Lower leg skin (tissue), 3 donors: Measurements from ENCODE around the gene IQCH.

ENCODE experiments used
- POLR2A ChIP-seq, 2 donors: fragments of 450-650 bp; IDR thresholded peaks; one replicate each; pipeline ENCODE4 v1.6.1; 2016 to 2017; ENCODE audit warnings: antibody characterized with exemption in 2 of 2, mild to moderate bottlenecking in 1 of 2, moderate library complexity in 1 of 2
- TF ChIP-seq, protein P1 (sequence below), 3 donors: fragments of 450-650 bp; IDR thresholded peaks; one replicate each; pipeline ENCODE4 v1.5.1; 2016; ENCODE audit warnings: antibody characterized with exemption in 3 of 3, mild to moderate bottlenecking in 3 of 3, moderate library complexity in 2 of 3

- TF ChIP-seq, protein P1, sequence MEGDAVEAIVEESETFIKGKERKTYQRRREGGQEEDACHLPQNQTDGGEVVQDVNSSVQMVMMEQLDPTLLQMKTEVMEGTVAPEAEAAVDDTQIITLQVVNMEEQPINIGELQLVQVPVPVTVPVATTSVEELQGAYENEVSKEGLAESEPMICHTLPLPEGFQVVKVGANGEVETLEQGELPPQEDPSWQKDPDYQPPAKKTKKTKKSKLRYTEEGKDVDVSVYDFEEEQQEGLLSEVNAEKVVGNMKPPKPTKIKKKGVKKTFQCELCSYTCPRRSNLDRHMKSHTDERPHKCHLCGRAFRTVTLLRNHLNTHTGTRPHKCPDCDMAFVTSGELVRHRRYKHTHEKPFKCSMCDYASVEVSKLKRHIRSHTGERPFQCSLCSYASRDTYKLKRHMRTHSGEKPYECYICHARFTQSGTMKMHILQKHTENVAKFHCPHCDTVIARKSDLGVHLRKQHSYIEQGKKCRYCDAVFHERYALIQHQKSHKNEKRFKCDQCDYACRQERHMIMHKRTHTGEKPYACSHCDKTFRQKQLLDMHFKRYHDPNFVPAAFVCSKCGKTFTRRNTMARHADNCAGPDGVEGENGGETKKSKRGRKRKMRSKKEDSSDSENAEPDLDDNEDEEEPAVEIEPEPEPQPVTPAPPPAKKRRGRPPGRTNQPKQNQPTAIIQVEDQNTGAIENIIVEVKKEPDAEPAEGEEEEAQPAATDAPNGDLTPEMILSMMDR (IDR thresholded peaks at IDR 0.05): no peak
- TF ChIP-seq POLR2A (IDR thresholded peaks at IDR 0.05): no peak
These were observed 67.9 kb downstream of the IQCH start for GRCh38 chr15:67322481-67322880.
